Mesothelial cell of epicardium (in vitro differentiated cells): Measurements from ENCODE around the gene TC2N. TPM values are rescaled to one million over a fixed set of nuclear protein-coding genes. Genes with fewer than 3 reads are reported as not detected.
A peak's percentile ranks its signal among the peaks of the same experiment; 100 is the strongest.

Experiments used
- DNase-seq, 2 experiments: peaks; one replicate each; pipeline ENCODE4 v3.0.0; 2021; ENCODE audit warnings: low spot score in 2 of 2; ENCODE audit not compliant: unreplicated experiment in 2 of 2
- H3K27ac Mint-ChIP-seq: 2 replicates; pipeline ENCODE4 v1.8.0; 2021; ENCODE audit warnings: mixed read lengths
- H3K27me3 Mint-ChIP-seq: 2 replicates; pipeline ENCODE4 v1.8.0; 2021; ENCODE audit warnings: low read depth, mixed read lengths
- H3K36me3 Mint-ChIP-seq: 2 replicates; pipeline ENCODE4 v1.8.0; 2021; ENCODE audit warnings: mixed read lengths
- H3K4me1 Mint-ChIP-seq: 2 replicates; pipeline ENCODE4 v1.8.0; 2021; ENCODE audit warnings: mixed read lengths
- H3K4me3 Mint-ChIP-seq: 2 replicates; pipeline ENCODE4 v1.8.0; 2021; ENCODE audit warnings: mild to moderate bottlenecking, moderate library complexity, mixed read lengths
- H3K9me3 Mint-ChIP-seq: 2 replicates; pipeline ENCODE4 v1.8.0; 2021; ENCODE audit warnings: mixed read lengths
- total RNA-seq: library from RNA; stranded (reverse); gene quantifications from 3 replicates; pipeline ENCODE4 v1.2.1, GENCODE V29; 2021
- TF ChIP-seq, protein P1 (sequence below): fragments of 200-600 bp; sonication (generic); IDR thresholded peaks from one replicate; pipeline ENCODE4 v1.5.0; 2021; ENCODE audit warnings: antibody characterized with exemption; ENCODE audit not compliant: unreplicated experiment

The TC2N gene
- total RNA-seq, 1 donor from 2014 or later: 8.5 TPM

DNA sequence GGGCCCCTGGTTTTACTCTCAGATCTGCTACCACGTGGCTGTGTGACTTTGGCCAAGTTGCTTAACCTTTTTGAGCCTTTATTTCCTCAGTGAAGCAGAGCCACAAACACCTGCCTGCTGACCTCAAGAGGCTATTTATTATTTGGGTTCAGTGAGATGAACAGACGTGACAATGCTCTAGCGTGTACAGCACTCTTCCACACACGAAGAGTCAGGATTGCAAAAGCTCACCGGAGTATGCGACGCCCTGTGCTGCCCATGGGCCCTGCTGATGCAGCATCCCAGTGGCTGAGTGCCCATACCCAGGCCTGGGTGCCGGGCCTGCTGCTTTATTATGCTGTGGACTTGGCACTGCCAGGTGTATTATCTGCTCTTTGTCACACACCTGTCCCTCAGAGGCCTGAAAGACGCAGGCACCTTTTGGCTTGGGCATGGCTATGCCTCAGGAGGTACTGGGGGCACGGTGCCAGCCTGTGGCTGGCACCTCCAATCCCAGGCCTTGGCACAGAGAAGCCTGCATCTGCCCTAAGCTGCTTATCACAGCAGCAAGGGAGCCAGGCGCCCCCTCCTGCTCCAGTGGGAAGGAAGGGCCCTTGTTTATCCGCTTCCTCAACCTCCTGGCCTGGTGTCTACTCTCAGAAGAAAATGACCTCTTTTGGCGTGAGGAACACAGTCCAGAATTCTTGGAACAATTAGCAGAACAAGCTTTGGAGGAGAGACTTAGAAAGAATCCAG is 22.3 kb upstream of the TC2N start:
- peak overlapping the region; percentile 12 for H3K27ac Mint-ChIP-seq
- DNase-seq: no peak
- TF ChIP-seq, protein P1, sequence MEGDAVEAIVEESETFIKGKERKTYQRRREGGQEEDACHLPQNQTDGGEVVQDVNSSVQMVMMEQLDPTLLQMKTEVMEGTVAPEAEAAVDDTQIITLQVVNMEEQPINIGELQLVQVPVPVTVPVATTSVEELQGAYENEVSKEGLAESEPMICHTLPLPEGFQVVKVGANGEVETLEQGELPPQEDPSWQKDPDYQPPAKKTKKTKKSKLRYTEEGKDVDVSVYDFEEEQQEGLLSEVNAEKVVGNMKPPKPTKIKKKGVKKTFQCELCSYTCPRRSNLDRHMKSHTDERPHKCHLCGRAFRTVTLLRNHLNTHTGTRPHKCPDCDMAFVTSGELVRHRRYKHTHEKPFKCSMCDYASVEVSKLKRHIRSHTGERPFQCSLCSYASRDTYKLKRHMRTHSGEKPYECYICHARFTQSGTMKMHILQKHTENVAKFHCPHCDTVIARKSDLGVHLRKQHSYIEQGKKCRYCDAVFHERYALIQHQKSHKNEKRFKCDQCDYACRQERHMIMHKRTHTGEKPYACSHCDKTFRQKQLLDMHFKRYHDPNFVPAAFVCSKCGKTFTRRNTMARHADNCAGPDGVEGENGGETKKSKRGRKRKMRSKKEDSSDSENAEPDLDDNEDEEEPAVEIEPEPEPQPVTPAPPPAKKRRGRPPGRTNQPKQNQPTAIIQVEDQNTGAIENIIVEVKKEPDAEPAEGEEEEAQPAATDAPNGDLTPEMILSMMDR: no peak
- no peaks in the 10 kb centered on the region for H3K27me3 Mint-ChIP-seq
- H3K9me3 Mint-ChIP-seq: no peaks in the 10 kb centered on the region
- peaks cover 9% of the 10 kb centered on the region for H3K4me1 Mint-ChIP-seq
- H3K36me3 Mint-ChIP-seq: no peaks in the 10 kb centered on the region
- H3K4me3 Mint-ChIP-seq: no peak overlapping the region

DNA sequence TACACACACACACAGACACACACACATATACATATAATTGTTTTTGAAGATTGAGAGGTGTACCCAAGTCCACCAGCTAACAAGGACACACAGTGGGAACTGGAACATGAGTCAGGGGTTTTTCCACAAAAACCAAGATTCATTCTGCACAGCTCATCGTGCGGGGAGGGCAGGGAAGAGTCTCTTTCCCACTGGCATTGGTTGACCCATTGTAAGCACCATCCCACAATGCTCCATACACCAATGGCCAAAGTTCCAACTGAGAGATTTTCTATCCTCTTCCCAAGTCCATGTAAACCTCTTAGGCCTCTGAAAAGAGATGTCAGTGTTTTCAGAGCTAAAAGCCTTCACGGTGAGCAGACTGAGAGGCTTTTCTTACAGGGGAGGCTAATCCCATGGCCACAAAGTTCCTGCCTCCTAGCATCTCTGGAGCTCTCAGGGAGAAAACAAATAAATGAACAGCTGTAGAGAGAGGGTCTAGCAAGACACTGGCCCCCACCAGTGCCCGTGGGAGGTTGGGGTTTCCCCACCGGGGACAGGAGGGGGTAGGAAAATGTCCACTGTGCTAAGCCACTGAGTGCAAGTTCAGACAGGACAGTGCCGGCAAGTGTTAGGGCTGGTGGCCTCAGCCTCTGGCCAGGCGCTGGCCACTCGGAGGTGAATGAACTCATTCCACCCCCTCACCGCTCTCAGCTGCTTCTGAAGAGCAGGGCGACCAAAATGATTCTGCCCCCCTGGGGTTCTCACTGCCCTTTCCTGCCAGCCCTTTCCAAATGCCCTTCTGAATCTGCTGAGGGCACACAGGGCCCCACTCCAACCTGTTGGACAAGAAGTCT is 21.5 kb upstream of the TC2N start:
- Mint-ChIP-seq H3K36me3 (no peaks in the 10 kb centered on the region), H3K27ac (peak overlapping the region; percentile 12), H3K27me3 (no peaks in the 10 kb centered on the region), H3K9me3 (no peaks in the 10 kb centered on the region), H3K4me3 (no peak overlapping the region), H3K4me1 (peaks cover 11% of the 10 kb centered on the region)
- TF ChIP-seq, protein P1: no peak
- DNase-seq: no peak

DNA sequence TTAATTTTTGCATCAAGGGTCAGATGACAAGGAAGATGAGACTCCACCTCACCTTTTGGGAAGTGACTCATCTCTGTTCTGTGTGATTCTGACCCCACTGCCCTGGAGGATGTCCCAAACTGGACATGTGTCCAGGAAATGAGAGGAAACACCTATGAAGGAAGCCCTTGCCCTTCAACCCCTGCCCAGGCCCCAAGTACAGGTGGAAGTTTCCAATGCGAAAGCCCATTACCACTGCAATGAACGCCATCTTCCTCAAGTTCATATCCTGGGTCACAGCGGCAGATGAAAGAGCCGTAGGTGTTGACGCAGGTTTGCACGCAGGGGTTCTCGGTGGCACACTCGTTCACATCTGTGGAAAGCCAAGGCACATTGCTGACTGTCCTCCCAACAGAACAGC is 19.6 kb upstream of the TC2N start:
- H3K9me3 Mint-ChIP-seq: no peaks in the 10 kb centered on the region
- H3K4me3 Mint-ChIP-seq: no peak overlapping the region
- H3K27ac Mint-ChIP-seq: no peak overlapping the region
- no peaks in the 10 kb centered on the region for H3K36me3 Mint-ChIP-seq
- no peak for DNase-seq
- TF ChIP-seq, protein P1: no peak
- H3K27me3 Mint-ChIP-seq: no peaks in the 10 kb centered on the region
- peaks cover 13% of the 10 kb centered on the region for H3K4me1 Mint-ChIP-seq

DNA sequence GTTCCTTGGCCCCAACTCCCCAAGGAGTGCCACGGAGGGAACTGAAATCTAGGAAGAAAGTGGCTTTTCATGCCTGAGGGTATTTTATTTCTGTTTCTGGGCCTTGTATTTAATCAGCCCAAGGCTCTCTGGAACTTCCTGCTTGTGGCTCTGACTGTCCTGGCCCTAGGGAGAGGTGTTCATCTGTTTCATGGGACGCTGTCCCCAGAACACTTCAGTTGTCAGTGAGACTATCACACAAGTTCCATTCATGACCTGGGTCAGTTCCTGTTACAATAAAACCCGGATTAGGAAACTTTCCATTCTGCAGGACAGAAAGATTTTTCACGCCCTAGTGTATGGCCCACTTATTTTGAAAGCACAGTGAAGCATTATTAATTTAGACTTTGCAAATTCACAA is 18.5 kb upstream of the TC2N start:
- DNase-seq: no peak
- Mint-ChIP-seq H3K27ac (no peak overlapping the region), H3K9me3 (no peaks in the 10 kb centered on the region), H3K27me3 (no peaks in the 10 kb centered on the region), H3K36me3 (no peaks in the 10 kb centered on the region), H3K4me1 (peaks cover 13% of the 10 kb centered on the region), H3K4me3 (no peak overlapping the region)
- TF ChIP-seq, protein P1: no peak

DNA sequence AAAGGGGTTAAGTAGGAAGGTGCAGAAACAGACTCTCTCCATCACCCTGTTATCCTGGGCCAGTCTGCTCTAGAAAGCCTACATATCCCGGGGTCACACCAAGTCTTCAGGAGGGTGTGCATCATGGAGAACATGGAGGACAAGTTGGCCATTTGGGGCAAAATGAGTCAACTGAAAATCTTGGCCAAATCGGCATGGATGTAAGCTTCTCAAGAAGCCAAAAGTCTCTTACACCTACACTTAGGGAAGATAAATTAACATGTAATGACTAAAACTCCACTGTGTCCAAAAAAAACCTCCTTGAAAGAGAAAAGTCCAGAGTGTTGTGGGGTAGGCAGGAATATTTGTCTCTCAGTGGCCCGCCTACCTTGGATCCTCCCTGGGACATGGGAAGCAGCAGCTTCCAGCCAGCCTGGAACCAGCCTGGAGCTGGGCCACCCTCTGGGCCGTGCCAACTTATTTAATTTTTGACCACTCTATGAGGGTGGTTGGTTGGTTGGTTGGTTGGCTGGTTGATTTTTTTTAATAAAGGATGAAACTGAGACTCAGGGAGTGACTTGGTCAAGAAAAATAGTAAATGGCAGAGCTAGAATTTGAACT is 17.9 kb upstream of the TC2N start:
- peaks cover 9% of the 10 kb centered on the region for H3K4me1 Mint-ChIP-seq
- H3K4me3 Mint-ChIP-seq: no peak overlapping the region
- no peaks in the 10 kb centered on the region for H3K9me3 Mint-ChIP-seq
- TF ChIP-seq, protein P1: no peak
- DNase-seq: no peak
- no peaks in the 10 kb centered on the region for H3K36me3 Mint-ChIP-seq
- H3K27me3 Mint-ChIP-seq: no peaks in the 10 kb centered on the region
- no peak overlapping the region for H3K27ac Mint-ChIP-seq
